ENCODE results near the gene AGK.
"Not testable (repeated sequence)": the region's sequence is repeated elsewhere in the genome, so short reads cannot be mapped to it uniquely, and the experiment has no call there.

The AGK gene

GRCh38 chr7:141686074-141686473, 134.9 kb downstream of the AGK start:
- no peak for DNase-seq

DNA sequence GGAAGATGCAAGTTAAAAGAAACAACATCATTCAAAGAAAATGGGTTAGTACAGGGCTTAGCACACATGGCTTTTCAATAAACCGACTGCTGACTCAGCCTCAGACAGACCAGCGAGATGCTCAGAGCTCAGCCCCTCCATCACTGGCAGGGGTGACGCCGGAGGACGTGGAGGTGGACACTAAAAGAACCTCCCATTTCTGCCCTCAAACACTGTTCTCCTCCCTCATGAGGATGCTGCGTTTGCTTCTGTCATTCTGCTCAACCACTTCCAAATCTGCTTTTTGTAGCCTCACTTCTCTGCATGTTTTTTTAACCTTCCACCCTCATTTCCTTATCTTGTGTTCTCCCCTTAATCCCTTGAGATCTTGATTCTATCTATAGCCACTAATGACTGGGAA, 135.5 kb downstream of the AGK start:
- no peak for DNase-seq

DNA sequence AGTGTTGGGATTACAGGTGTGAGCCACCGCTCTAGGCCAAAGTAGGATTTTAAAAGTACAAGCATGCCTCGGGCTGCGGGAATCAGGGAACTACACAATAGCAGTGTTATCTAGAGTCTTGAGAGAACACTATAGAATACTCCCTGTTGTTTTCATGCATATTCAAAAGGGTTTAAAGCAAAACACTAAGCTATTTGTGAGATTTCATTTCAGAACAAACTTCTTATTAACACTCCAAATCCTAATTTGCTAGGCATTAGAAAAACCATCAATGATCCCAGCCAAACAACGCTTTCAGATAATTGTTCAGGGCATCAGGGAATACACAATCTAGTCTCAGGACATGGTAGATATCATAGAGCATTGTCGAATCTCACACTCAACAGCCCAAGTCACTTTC, 136.8 kb downstream of the AGK start:
- DNase-seq, result no peak

- DNase-seq, result not testable (repeated sequence)
Observed at GRCh38 chr7:141689072-141689825, 138.0 kb downstream of the AGK start.

GRCh38 chr7:141691540-141691939, 140.3 kb downstream of the AGK start:
- DNase-seq, result no peak

- no peak for DNase-seq
Observed at GRCh38 chr7:141691961-141692360, 140.8 kb downstream of the AGK start.

GRCh38 chr7:141693082-141693481, 141.9 kb downstream of the AGK start:
- no peak for DNase-seq

GRCh38 chr7:141695803-141696289, 144.6 kb downstream of the AGK start:
- no peak for DNase-seq

DNA sequence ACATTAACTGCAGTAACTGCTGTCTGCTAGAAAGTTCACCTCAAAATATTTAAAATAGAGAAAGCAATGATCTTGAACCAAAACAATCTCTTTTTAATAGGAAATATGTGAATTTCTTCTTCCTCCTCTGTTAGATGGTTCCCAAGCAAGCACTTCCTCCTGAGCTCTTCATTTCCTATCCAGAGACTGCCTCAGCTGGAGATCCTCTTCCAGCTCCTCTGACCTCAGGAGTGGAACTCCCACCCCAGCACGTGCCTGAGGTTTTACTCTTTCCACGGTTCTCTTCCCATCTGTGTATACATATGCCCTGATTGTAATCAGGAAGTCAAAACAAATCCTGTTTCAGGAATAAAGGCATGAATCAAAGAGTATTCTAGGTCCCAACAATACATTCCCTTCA, 145.1 kb downstream of the AGK start:
- no peak for DNase-seq

DNA sequence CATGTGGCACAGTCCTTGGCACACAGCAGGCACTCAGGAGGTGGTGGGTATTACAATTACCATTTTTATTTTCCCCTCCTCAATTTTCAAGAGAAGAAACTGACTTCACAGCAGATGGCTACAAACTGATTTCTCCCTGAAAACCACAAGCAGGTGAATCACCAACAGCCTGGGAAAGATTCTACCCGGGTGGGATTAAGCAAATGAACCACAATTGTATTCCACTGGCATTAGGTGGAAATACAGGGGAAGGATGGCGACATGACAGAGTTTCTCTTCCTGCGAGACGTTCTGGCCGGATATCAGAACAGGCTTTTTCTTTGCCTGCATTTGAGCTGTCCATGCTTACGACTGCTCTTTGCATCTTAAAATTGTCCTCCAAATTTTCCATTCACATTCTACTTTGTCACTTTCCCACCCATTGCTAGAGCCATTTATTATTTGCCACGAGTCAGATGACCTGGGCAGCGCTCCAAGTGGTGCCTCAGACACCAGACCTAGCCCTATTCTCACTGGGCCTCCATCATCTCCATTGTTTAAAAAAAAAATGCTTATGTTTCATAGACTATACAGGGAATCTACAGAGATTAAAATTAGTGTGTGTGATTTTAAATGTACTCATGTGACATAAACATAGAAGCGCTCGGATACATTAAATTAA, 146.1 kb downstream of the AGK start:
- no peak for DNase-seq

DNA sequence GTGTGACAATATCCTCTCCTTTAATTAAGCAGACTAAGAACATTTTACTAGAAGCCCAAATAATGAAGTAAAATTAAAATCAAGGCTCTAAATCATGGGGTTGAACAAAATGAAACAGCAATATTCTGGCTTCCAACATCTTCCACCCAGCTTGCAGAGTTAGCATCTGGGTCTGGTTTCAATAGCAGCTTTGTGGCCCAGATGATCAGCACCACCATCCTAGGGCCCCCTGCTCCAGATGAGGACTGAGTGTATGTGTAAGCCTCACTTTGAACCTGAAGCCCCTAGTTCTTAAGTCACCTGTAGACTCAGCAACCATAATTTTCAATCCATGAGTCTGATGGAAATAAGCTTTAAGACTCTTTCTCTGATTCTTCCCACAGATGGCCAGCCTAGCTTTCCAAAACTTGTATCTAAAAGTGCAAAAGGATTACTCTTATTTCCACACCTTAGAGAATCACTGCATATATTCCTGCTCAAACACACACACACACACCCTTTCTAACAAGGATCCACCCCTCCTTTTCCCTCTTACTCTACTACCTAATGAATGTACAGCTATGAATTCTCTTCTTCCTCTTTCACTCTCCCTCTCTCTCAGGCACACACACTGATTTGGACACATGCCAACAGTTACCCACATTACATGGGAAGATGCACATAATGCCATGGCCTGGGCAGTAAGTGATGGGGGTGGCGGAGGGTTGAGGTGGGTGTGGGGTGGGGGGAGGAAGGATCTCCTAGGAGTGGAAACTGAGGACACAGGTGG, 147.2 kb downstream of the AGK start:
- DNase-seq, result no peak

GRCh38 chr7:141699860-141700259, 148.7 kb downstream of the AGK start:
- no peak for DNase-seq

- no peak for DNase-seq
Observed at GRCh38 chr7:141700296-141700847, 149.2 kb downstream of the AGK start.

DNA sequence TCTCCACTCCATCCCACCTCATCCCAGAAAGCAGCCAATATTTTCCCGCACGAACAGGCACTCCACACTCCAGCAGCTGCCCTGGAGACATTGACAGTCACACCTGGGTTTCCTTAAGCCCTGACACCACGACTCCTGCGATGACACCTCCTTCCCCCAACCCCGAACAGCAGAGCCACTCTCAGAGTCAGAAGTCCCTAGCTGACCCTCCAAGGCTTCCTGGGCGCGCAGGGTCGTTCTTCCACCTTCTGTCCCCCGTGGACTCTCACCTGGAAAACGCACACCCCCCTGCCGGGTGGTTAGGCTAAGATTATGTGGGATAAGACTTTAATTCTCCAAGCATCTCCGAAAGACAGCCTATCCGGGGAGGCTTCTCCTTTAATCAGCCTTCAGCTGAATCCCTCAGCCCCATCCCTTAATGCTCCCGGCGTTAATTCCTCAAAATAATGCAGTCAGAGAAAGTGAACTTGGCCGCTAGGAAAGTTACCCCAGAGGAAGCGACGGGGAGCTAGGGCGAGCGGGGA, 149.7 kb downstream of the AGK start:
- DNase-seq, result peak in 1 of 2 experiments; percentile 6

DNA sequence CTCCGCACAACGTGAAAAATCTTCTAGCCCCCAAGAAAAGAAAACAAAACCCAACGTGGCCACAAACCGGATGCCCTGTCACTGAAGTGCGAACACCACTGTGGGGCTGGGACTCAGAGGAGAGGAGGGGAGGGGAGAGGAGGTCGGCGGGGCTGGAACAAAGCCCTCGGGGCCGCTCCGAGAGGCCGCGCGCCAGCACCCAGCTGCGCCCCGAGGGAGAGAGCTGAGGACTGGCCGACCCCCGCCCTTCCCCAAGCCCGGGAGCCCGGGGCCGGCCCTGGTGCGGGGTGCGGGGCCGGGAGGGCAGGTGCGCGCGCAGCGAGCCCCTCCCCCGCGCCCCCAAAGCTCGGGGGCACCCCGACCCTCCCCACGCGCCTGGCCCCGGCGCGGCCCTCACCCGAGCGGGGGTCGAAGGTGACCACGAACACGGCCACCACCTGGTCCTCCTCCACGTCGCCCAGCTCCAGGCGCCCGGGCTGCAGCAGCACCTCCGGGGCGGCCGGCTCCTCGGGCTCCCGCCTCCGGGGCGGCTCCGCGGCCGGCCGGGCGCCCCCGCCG, 150.4 kb downstream of the AGK start:
- peak; percentile 48 to 50 for DNase-seq

DNA sequence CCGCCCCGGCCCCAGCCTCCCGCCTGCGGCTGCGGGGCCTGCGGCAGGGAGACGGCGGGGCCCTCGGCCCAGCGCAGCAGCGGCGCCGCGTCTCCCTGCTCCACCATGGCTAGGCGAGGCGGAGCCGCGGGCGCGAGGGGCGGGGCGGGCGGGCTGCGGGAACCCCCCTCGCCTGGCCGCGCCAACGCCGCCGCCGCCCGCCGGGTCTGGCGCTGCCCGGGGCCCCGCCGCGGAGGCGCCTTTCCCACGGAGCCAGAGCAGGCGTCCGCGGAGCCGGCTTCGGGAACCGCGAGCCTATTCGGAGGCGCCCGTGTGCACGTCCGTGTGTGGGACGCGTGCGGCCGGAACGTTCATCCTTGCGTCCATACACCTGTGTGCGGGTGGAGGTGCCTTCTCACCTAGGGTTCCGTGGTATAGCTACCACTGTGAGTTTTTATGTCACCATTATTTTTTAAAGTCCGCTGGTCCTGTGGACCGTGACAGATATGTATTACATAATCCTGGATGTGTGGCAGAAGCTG, 150.9 kb downstream of the AGK start, which contains the start of gene DENND11:
DENND11 (minus strand) TSS at position 120 of the 521 bp plus-strand sequence; CDS start at position 107, 13 bp downstream.
- DNase-seq, result peak; percentile 33 to 35

DNA sequence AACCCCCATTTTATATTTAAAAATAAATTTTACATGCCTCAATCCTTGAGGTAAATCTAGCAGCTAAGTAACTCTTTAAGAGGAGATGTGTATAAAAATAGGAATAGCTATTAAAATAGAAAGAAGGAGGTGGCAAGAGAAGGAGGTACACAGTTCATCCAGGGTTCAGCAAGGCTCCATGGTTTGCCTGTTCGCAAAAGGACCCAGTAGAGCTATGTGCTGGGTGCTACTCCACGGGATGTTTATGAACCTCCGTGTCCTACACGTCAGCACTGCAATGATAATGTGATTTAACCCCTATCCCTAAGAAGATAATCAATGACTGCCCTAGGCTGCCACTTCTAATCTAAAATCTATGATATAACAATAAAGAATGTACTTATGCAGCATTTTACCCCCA, 151.7 kb downstream of the AGK start:
- DNase-seq, result no peak

DNA sequence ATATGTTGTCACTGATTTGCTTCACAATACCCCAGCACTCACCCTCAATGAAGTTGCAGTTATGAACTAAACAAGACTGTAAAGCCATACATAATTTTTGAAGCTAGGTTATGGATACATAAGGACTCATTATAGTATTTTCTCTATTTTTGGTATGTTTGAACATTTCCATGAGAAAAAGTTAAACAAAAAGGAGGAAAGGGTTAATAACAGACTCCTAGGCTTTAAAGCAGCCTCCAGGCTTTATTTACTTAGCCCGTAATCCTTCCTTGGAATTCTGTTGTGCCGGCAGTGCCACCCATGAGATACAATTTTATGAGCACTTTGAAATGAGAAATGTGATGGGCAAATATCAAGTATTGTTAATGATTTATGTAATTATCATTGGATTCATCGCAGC, 152.9 kb downstream of the AGK start:
- no peak for DNase-seq

- DNase-seq, result no peak
Observed at GRCh38 chr7:141704741-141705140, 153.5 kb downstream of the AGK start.

All from activated CD4-positive, alpha-beta T cell treated with anti-CD3 and anti-CD28 coated beads, Interleukin-2, amount 50 U/mL, for 4 hours (primary cell).